NCI-H2196 (cell line): ENCODE data around the gene PRIM1.
"Not testable (repeated sequence)": the region's sequence is repeated elsewhere in the genome, so short reads cannot be mapped to it uniquely, and the experiment has no call there.

ENCODE experiments used
- DNase-seq: peaks from one replicate; lab custom pipeline; 2025; ENCODE audit not compliant: unreplicated experiment; lab: John Stamatoyannopoulos, UW

PRIM1 gene

GRCh38 chr12:56761812-56762211 is 9.7 kb upstream of the PRIM1 start:
- no peak for DNase-seq

DNA sequence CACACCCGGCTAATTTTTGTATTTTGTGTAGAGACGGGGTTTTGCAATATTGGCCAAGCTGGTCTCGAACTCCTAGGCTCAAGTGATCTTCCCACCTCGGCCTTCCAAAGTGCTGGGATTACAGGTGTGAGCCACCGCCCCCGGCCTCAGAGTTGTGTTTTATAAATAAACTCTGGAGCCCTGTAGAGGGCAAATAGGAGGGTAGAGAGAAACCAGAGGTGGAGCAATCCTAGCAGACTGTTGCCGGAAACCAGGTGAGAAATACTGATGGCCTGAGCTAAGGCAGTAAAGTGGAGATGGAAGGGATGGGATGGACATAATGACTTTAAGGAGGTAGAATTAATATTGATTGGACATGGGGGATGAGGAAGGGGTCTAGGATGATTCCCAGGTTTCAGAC is 8.3 kb upstream of the PRIM1 start:
- DNase-seq: no peak

GRCh38 chr12:56759263-56759908 is 7.3 kb upstream of the PRIM1 start:
- DNase-seq: no peak

DNA sequence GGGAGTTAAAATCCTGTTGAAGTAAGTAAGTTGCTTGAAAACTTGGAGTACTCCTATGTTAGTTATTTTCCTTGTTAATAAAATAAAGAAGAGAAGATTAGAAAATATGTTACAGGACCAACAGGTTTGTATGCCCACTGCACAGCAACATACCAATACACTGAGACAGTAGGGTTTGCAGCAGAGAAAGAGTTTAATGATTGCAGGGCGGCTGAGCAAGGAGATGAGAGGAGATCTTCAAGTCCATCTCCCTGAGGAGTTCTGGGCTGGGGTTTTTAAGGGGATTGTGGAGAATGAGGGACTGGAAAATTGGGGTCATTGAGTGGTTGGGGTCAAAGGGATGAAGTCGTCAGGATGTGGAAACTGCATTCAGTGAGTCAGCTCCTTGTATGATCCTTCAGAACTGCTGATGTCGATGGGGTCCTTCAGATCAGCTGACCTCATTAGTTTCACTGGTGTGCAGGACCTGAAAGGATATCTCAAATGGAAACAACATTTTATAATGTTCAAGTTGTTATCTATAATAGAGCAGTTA is 6.7 kb upstream of the PRIM1 start:
- DNase-seq: no peak

GRCh38 chr12:56757971-56758370 is 5.8 kb upstream of the PRIM1 start:
- DNase-seq: not testable (repeated sequence)

- DNase-seq: no peak
Measured at GRCh38 chr12:56753566-56753965, 1.4 kb upstream of the PRIM1 start.

- DNase-seq: not testable (repeated sequence)
Measured at GRCh38 chr12:56750596-56750995, 1.5 kb downstream of the PRIM1 start.

GRCh38 chr12:56749853-56750252 is 2.3 kb downstream of the PRIM1 start:
- no peak for DNase-seq

GRCh38 chr12:56749359-56749758 is 2.8 kb downstream of the PRIM1 start:
- DNase-seq: no peak

GRCh38 chr12:56728139-56728861 is 23.8 kb downstream of the PRIM1 start:
- DNase-seq: no peak

- not testable (repeated sequence) for DNase-seq
Measured at GRCh38 chr12:56726196-56726675, 25.9 kb downstream of the PRIM1 start.

GRCh38 chr12:56725723-56726102 is 26.4 kb downstream of the PRIM1 start:
- no peak for DNase-seq

GRCh38 chr12:56724972-56725722 is 27.0 kb downstream of the PRIM1 start, which contains the start of gene NACA:
Gene NACA, minus strand, starts transcription at chr12:56725299. Its CDS starts 778 bp downstream, at chr12:56724521.
- peak; percentile 94 for DNase-seq

DNA sequence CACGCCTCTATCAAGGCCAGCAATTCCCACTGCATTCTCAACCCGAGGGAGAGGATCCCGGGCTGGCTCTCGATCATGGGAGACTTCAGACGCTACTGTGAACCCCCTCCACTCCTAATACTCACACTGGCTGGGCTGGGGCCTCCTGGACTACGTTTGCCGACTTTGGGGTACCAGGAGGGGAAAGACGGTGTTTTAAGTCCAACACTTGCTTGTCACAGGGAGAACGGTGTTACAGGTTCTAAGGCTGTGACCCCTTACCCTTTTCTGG is 27.5 kb downstream of the PRIM1 start:
- DNase-seq: no peak

GRCh38 chr12:56723889-56724700 is 28.0 kb downstream of the PRIM1 start:
- no peak for DNase-seq

DNA sequence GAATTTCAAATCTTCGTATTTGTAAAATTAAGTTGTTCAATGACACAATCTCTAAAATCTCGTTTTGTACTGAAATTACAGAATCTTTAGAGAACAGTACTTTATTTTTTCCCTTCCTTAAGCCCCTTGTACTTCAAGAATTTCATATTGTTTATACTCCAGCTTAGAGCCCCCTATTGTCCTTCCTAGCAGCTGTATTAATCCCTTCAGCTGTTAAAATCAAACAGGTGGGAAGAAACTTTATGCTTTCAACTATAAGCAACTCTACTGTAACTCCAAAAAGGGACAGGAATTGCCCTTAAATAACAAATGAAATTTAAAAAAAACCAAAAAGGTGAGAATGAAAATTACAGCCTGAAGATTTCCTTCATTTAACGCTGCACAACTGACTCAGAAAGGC is 28.8 kb downstream of the PRIM1 start:
- no peak for DNase-seq

- no peak for DNase-seq
Measured at GRCh38 chr12:56722832-56723231, 29.3 kb downstream of the PRIM1 start.

DNA sequence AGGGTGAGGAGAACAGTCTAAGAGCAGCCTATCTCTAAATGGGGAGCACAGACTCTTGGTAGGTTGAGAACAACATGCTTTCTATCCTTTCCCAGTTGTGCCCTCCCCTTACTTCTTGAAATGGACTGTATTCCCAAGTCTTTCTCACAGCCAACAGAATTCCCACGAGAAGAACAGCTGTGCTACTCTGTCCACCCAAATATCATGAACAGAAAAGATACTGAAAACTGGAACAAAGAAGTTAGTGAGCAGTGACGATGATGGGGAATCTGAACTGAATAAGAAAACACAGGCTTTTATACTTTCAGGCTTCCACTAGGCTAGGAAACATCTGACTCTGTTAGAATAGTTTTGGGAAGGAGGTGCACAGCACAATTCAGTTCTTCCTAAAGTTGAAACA is 30.4 kb downstream of the PRIM1 start:
- no peak for DNase-seq

GRCh38 chr12:56721216-56721615 is 30.9 kb downstream of the PRIM1 start:
- DNase-seq: no peak

GRCh38 chr12:56720731-56721151 is 31.4 kb downstream of the PRIM1 start:
- DNase-seq: no peak

DNA sequence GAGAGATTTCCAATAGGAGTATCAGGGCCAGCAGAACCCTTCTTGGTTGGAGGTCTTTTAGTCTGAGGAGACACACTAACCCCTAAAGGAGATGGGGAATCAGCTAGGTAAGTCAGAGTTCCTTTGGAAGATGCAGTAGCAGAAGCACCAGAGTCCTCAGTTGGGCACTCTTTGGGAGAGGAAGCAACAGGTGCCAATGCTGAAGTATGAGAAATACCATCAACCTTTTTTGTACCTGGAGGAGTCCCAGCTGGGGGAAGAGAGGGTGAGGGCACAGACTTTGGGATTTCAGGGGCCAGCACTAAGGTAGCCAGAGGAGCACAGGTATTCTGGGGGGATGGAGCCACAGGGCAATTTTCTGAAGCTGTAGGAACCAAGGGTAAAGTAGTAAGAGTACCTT is 33.1 kb downstream of the PRIM1 start:
- DNase-seq: no peak
